GM15510 (cell line): ENCODE data around the gene ALDH9A1.

Experiments
- POLR2A ChIP-seq: IDR thresholded peaks from 3 replicates; pipeline ENCODE4 v1.6.1; 2011; ENCODE audit warnings: borderline replicate concordance; ENCODE audit not compliant: insufficient read length; ENCODE audit errors: extremely low read depth

The ALDH9A1 gene

DNA sequence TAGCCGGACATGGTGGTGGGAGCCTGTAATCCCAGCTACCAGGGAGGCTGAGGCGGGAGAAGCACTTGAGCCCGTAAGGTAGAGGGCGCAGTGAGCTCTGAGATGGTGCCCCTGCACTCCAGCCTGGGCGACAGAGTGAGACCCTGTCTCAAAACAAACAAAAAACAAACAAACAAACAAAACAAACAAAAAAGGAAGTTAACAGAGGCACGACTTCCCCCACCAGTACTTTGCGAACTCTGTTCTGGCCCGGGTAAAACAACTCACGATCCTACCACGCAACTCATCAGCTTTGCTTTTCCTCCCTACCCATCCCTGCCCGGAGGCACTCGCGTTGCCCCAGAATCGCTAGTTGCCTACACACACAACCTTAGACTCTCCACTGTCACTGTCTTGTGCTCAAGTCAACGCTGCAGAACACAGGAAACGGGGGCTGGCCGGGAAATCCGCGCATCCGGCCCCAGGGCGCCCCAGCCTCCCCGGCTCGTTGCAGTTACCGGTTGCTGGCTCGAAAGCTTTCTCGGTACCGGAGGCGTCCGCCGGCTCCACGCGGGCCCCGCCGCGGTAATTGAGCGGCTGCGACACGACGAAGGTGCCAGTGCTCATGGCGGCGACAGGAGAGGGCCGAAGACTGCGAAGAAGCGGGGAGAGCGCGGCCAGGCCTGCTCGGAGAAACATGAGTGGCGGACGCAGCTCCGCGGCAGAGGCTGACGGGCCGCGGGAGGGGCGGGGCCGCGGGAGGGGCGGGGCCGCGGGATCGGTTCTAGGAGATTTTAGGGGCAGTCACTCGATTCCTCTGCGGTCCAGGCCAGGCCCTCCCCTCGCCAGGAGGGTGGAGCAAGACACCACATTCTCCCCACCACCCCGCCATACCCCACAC lies at the start of gene ALDH9A1:
TSS of gene ALDH9A1 (minus strand) at position 682 of the 880 bp plus-strand sequence. CDS start at position 678, 4 bp downstream.
- TF ChIP-seq POLR2A = peak; percentile 90

DNA sequence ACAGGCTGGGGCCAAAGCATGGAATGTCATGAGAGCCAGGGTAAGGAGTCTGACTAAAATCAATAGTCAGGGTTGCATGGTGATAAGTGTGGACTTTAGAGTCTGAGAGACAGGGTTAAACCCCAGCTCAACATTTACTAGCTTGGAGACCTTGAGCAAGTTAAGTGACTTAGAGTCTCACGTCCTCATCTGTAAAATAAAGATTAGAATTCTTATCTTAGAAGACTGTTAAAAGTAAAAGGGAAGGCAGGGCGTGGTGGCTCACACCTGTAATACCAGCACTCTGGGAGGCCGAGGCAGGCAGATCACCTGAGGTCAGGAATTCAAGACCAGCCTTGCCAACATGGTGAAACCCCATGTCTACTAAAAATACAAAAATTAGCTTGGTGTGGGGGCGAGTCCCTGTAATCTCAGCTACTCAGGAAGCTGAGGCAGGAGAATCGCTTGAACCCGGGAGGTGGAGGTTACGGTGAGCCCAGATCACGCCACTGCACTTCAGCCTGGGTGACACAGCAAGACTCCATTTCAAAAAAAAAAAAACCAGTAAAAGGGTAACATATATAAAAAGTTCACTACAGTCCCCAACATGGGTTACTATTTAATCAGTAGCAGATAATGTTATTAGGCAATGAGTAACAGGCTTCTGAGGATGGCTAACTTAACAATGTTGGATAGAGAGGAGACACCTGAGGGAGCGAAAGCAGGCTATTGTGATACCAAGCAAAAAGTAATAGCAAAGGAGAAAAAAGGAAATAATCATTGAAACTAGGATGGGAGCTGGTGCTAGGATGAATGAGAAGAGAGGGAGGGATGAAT lies 49.5 kb upstream of the ALDH9A1 start:
- TF ChIP-seq POLR2A = no peak

DNA sequence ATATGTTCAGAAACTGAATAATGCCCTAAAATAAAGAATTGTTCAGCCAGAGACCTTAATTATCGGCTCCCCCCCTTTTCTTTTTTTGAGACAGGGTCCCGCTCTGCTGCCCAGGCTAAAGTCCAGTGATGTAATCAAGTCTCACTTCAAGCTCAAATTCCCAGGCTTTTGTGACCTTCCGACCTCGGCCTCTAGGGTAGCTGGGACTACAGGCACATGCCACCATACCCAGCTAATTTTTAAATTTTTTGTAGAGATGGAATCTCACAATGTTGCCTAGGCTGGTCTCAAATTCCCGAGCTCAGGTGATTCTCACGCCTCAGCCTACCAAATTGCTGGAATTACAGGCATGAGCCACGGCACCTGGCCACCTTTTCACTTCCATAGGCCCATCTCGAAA lies 43.8 kb upstream of the ALDH9A1 start:
- no peak for TF ChIP-seq POLR2A

DNA sequence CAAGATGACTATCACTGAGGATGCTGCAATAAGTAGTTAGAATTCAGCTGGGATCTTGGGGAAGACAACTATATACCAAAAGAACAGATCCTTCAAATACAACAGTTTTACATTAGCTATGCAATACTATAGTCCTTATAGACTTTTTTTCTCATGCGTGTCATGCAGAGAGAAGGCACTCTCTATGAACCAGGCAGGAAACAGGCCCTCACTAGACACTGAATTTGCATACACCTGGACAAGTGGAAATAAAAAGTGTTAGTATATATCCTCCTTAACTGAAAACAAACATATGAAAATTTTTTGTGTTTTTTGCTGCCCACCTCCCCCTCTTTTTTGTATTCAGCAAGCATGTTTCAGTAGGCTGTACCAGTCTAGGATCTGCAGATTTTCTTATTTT lies 40.4 kb upstream of the ALDH9A1 start:
- no peak for TF ChIP-seq POLR2A

DNA sequence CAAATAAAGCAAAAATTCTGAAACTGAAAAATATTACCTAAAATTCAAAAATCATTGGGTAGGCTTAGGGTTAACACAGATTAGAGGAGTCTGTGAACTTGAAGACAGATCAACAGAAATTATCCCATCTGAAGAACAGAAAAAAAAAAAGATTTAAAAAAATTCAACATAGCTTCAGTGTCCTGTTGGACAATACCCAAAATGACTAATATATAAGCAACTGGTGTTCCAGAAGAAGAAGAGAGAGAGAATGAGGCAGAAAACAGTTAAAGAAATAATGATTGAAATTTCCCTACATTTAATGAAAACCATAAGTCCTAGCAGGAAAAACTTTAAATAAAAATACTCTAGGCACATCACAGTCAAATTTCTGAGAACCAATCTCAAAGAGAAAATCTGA lies 38.8 kb upstream of the ALDH9A1 start:
- TF ChIP-seq POLR2A = no peak

DNA sequence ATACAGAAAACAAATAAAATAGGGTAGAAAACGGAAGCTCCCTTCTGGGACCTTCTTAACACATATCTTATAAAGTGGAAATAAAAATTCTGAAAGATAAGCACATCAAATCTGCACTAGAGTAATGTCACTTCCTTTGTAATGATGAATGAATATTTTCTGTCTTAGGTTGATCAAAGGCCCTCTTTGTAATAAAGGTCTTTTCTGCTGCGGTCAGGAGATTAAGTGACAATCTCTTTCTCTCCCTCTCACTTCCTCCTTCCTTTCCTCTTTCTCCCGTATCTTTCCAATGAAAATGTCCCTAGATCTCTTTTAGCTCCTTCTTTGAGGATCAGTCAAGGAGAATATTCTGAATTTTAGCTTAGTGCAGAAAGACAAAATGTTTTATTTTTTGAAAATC lies 36.5 kb upstream of the ALDH9A1 start:
- TF ChIP-seq POLR2A = no peak

DNA sequence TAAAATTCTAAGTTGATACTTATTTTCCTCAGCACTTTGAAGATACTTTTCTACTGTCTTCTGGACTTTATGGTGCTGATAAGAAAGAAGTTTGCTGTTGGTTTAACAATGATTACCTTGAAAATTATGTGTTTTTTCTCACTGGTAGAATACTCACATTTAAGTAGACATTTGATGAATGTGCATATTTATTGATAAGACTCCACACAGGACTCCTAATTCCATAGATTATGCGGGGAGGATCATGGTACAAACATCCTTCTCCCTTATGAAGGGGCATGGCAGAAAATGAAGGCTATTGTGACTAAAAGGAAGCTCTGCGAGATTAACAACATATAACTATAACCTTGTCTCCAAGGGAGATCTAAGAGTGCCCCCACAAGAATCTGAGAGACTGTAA lies 28.5 kb upstream of the ALDH9A1 start:
- no peak for TF ChIP-seq POLR2A

DNA sequence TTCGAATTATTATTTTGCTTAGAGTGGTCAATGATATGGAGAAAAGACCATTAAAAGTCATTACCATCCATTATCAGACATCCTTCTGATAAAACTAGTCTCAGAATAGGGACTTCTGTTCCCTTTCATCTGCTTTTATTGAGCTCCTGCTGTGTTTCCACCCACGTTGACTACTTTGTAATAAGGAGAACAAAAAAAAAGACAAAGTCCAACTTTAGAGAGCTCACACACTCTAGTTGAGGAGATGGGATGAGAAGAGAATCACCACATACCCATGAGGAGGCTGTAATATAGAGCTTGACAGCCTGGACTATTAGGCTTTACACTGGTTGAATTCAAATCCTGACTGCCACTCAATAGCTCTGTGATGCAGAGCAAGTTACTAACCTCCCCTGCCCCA lies 27.8 kb upstream of the ALDH9A1 start:
- no peak for TF ChIP-seq POLR2A

DNA sequence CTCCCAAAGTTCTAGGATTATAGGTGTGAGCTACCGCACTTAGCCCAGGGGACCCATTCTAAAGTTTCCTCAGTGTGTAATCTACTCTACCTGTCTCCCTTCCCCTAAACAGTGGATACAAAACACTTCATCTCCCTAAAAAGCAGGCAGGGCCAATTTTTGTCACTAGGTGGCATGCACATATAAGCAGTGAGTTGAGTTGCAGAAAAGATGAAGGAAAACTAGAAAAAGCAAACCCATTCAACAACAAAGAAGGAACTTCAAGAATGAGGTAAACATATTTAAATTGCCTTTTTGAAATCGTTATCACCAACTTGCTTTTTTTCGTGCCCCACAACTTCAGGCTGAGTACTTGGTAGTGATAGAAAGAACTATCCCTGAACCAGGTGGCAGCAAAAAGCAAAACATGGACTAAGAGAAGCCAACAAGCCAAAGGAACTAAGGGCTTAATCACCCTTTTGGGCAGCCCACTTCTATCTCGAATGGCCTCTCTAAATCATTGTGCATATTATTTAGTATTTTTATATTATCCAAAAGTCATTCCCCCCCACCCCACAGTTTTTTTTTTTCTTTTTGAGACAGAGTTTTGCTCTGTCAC lies 19.7 kb upstream of the ALDH9A1 start:
- TF ChIP-seq POLR2A = no peak

DNA sequence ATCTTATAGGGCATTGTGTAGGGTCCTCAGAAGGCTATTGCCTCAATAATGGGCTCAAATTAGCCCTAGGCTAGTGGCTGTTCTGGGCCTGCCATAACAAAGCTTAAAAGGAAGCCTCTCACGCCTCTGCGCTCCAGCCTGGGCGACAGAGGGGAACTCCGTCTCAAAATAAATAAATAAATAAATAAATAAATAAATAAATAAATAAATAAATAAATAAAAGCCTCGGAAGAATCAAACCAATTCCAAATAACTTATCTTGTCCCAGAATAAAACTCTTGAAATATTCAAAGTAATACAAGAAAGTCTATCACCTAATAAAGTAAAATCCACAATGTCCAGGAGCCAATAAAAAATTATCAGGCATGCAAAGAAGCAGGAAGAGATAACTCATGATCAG lies 14.4 kb upstream of the ALDH9A1 start:
- no peak for TF ChIP-seq POLR2A

DNA sequence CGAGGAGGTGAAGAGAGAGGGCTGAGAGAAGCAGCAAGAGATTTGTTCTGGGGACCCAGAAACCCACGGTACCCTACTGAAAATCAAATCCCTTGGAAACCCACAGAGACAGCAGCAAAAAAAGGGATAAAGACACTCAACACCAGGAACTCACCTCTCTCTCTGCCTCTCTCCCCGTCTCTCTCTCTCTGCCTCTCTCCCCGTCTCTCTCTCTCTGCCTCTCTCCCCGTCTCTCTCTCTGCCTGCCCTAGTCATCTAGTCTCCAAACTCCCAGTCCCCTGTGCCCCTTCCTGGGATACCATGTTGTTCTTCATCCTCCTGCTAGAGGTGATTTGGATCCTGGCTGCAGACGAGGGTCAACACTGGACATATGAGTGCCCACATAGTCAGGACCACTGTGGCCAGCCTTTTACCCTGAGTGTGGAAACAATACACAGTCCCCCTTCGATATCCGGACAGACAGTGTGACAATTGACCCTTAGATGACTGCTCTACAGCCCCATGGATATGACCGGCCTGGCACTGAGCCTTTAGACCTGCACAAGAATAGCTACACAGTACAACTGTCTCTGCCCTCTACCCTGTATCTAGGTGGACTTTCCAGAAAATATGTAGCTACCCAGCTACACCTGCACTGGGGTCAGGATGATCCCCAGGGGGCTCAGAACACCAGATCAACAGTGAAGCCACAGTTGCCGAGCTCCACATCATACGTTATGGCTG lies 9.8 kb upstream of the ALDH9A1 start:
- no peak for TF ChIP-seq POLR2A

DNA sequence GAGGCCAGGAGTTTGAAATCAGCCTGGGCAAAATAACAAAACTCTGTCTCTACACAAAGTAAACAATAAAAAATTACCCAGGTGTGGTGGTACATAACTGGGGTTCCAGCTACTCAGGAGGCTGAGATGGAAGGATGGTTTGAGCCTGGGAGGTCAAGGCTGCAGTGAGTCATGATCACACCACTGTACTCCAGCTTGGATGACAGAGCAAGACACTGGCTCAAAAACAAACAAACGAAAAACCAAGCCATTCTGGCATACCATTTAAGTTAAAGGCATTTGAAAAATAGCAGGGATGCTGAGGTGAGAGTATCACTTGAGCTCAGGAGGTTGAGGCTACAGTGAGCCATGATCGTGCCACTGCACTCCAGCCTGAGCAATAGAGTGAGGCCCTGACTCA lies 5.3 kb upstream of the ALDH9A1 start:
- no peak for TF ChIP-seq POLR2A

DNA sequence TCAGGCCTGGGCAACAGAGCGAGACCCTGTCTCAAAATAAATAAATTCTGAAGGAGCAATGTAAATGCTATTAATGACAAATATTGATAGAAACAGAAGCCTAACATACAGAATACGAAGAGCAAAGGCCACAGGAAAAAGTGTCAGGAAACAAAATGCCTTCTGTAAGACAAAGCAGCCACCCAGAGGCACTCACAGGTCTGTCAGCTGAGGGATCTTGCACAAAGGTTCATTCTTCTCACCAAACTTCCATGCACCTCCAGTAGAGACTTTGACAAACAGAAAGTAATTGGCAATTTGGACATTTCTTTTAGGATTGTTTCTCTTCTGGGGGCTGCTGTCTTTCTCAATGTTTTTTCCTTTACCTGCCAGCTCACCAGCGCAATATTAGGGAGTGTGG lies 1.2 kb upstream of the ALDH9A1 start:
- no peak for TF ChIP-seq POLR2A

DNA sequence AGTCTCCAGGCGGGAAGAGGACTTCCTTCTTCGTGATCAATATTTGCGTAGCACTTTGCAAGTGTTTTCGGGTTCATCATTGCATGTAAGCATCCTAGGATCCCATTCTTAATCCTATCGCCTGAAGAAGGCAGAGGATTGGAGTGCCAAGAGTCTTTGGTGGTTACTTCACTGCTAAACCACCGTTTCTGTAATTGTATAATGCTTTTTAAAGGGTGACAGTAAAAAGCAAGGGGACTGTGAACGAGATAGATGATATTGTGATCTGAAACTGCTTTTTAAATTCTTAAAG lies 345 bp upstream of the ALDH9A1 start:
- TF ChIP-seq POLR2A = no peak

DNA sequence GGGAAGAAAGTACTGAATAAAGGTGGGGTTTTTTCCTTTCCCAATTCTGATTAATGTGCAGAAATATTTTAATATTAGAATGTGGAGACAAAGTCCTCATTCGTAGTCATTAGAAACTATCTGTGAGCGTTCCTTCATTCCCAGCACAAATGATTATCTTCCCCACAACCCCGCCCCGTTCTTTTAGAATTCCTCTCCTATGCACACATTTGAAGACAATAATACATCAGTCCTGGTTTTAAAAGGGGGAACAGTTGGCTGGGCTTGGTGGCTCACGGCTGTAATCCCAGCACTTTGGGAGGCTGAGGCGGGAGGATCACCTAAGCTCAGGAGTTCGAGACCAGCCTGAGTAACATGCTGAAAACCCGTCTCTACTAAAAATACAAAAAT lies 876 bp downstream of the ALDH9A1 start:
- no peak for TF ChIP-seq POLR2A
